Epithelial cell of proximal tubule (primary cell): ENCODE data around the gene ME3. TPM values are rescaled to one million over a fixed set of nuclear protein-coding genes. Genes with fewer than 3 reads are reported as not detected.

Experiments used
- DNase-seq: peaks from one replicate; pipeline ENCODE4 v3.0.0-alpha.2; 2011; ENCODE audit warnings: low read depth
- H3K4me3 ChIP-seq: 2 replicates; pipeline ENCODE4 v1.5.1; 2011; ENCODE audit warnings: low read depth, mild to moderate bottlenecking, low read length
- total RNA-seq: library from RNA; depleted of rRNA; stranded (reverse); fragments of >200 nt; gene quantifications from 2 replicates; pipeline ENCODE4 v1.2.3, GENCODE V29; 2015
- TF ChIP-seq, protein P1 (sequence below): conservative IDR thresholded peaks from 2 replicates; pipeline ENCODE4 v1.5.1; 2012; ENCODE audit warnings: low read depth, mild to moderate bottlenecking, low read length

The ME3 gene
- total RNA-seq, 1 donor from 2014 or later: 35.2 TPM

DNA sequence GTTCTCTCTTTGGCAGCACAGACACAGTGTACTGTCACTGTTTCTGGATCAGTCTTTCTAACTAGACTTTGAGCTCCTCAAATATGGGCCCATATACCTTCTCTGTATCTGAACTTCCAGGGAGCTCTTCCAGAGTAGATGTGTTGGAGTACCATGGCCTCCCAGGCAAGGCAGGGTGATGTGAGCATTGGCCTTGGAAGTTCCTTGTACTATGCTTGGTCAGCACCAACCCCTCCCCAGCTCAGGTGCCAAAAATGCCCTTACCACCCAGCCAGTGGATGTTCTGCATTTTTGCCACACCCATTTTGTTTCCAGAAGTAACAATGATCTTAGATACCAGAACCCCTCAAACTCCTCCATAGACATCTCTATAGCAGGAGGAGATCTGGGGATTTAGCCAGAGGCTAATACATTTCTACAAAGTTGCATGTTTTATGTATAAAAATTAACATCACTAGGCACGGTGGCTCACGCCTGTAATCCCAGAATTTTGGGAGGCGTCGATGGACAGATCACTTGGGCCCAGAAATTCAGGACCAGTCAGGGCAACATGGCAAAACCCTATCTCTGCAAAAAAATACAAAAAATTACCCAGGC, 165.1 kb downstream of the ME3 start:
- no peak for DNase-seq
- TF ChIP-seq, protein P1, sequence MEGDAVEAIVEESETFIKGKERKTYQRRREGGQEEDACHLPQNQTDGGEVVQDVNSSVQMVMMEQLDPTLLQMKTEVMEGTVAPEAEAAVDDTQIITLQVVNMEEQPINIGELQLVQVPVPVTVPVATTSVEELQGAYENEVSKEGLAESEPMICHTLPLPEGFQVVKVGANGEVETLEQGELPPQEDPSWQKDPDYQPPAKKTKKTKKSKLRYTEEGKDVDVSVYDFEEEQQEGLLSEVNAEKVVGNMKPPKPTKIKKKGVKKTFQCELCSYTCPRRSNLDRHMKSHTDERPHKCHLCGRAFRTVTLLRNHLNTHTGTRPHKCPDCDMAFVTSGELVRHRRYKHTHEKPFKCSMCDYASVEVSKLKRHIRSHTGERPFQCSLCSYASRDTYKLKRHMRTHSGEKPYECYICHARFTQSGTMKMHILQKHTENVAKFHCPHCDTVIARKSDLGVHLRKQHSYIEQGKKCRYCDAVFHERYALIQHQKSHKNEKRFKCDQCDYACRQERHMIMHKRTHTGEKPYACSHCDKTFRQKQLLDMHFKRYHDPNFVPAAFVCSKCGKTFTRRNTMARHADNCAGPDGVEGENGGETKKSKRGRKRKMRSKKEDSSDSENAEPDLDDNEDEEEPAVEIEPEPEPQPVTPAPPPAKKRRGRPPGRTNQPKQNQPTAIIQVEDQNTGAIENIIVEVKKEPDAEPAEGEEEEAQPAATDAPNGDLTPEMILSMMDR: no peak
- no peak overlapping the region for H3K4me3 ChIP-seq

GRCh38 chr11:86506235-86506634, 166.2 kb downstream of the ME3 start:
- TF ChIP-seq, protein P1: no peak

GRCh38 chr11:86503131-86503530, 169.3 kb downstream of the ME3 start:
- DNase-seq: no peak
- TF ChIP-seq, protein P1: no peak
- no peak overlapping the region for H3K4me3 ChIP-seq

More at GRCh38 chr11:86506235-86506634, 166.2 kb downstream of the ME3 start:
- no peak for DNase-seq
- no peak overlapping the region for H3K4me3 ChIP-seq

GRCh38 chr11:86502137-86502642, 170.2 kb downstream of the ME3 start:
- TF ChIP-seq, protein P1: no peak
- DNase-seq: no peak
- H3K4me3 ChIP-seq: no peak overlapping the region

DNA sequence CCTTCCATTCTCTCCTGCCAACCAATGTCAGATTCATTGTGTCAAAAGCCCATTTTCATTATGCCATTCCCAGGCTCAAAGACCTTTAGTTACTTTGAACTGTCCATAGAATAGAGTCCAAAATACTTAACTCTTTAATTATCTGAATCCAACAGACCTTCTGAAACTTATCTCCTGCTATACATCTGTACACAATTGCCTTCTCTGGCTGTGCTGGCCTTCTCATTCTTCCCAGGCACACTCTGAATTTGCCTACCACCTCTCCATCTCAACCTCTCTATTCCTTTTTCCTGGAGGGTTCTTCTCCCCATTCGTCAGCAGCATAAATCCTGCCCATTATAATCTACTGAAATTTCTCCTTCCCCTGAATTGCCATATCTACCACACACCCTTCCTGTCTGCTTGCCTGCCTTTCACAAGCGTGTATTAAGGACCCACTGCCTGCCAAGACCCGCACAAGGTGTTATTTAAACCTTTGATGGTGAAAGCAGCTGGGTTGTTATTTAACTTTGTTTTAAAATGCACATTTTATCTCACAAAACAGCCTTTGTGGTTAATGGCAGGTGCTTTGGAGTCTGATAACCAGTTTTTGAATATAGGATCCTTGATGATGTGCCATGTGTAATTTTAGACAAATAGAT, 171.8 kb downstream of the ME3 start:
- DNase-seq: no peak
- H3K4me3 ChIP-seq: no peak overlapping the region
- TF ChIP-seq, protein P1: no peak

DNA sequence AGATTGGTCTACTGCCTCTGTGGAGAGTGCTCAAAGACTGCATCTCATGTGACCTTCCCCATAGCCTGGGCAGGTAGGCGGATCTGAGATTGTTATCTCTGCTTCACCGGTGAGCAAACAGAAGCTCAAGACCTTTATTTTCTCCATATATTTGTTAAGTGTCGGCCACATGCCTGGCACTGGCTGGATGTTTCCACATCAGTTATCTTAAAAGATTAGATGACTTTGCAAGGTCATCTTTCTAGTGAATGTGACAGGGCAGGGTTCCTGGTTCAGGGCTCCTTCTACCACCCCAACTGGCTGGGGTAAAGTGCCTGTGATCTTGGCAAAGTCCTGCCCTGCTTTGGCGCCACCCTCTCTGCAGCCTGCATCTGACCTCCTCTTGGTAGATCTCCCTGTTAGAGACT, 172.7 kb downstream of the ME3 start:
- no peak for DNase-seq
- TF ChIP-seq, protein P1: no peak
- no peak overlapping the region for H3K4me3 ChIP-seq
